Kidney (tissue), 14 donors: Measurements from ENCODE around the gene VENTX. TPM values are rescaled to one million over a fixed set of nuclear protein-coding genes. Genes with fewer than 3 reads are reported as not detected.

Experiments used
- DNase-seq, 5 donors: peaks; one replicate each; pipeline ENCODE4 v3.0.0-alpha.2; 2013 to 2020
- FAIRE-seq: peaks from 2 replicates; lab custom pipeline; 2012; peaks lifted over from hg19 to GRCh38; lab: Jason Lieb, UNC
- H3K27ac ChIP-seq, 2 donors: one replicate each; pipeline ENCODE4 v1.7.0; 2013; ENCODE audit warnings: low read depth in 2 of 2, low read length in 2 of 2, inconsistent platforms in 1 of 2
- H3K27me3 ChIP-seq: one replicate; pipeline ENCODE4 v1.7.1; 2013; ENCODE audit warnings: low read length, inconsistent platforms; ENCODE audit not compliant: control insufficient read depth, insufficient read depth
- H3K36me3 ChIP-seq, 3 donors: one replicate each; pipeline versions ENCODE4 v1.7.0 to v1.7.1; 2013; ENCODE audit warnings: low read length in 3 of 3, control low read depth in 1 of 3, inconsistent platforms in 1 of 3; ENCODE audit not compliant: insufficient read depth in 3 of 3, control insufficient read depth in 2 of 3
- H3K4me1 ChIP-seq, 3 donors: one replicate each; pipeline versions ENCODE4 v1.7.0 to v1.7.1; 2013; ENCODE audit warnings: low read length in 3 of 3, inconsistent platforms in 1 of 3, low read depth in 1 of 3; ENCODE audit not compliant: control insufficient read depth in 2 of 3, insufficient read depth in 2 of 3
- H3K4me3 ChIP-seq, 3 donors: one replicate each; pipeline versions ENCODE4 v1.7.0 to v1.8.1; 2013; ENCODE audit warnings: low read length in 3 of 3, control low read depth in 1 of 3, inconsistent platforms in 1 of 3
- H3K9ac ChIP-seq, 3 donors: one replicate each; pipeline versions ENCODE4 v1.7.0 to v1.7.1; 2013; ENCODE audit warnings: low read length in 3 of 3, control low read depth in 1 of 3, inconsistent platforms in 1 of 3
- H3K9me3 ChIP-seq, 3 donors: one replicate each; pipeline versions ENCODE4 v1.7.0 to v1.7.1; 2013; ENCODE audit warnings: low read length in 3 of 3, control low read depth in 1 of 3, inconsistent platforms in 1 of 3; ENCODE audit not compliant: control insufficient read depth in 2 of 3, insufficient read depth in 1 of 3
- intact Hi-C: fragments of 100-400 bp; cut with DNase I; formaldehyde crosslinking; loops from one replicate; pipeline ENCODE4 v1.11.1; 2022
- polyA plus RNA-seq: library from polyadenylated mRNA; stranded (reverse); fragments of 350-450 nt; fragmentation: Illumina TruSeq; extraction: RNeasy Lipid Tissue Mini Kit (QIAGEN cat#74804); gene quantifications from one replicate; pipeline ENCODE4 v1.2.3, GENCODE V29; 2014; ENCODE audit warnings: low read depth, low replicate concordance; ENCODE audit not compliant: insufficient read depth
- total RNA-seq: library from RNA; stranded (reverse); fragmentation: NEBNext Ultra II Directional; extraction: Animal tissue kit (Norgen Biotek cat#: 25700); gene quantifications from one replicate; pipeline ENCODE4 v1.2.1, GENCODE V29; 2021
- TF ChIP-seq, protein P1 (sequence below): IDR thresholded peaks from 3 replicates; pipeline ENCODE4 v1.5.1; 2012; ENCODE audit warnings: mild to moderate bottlenecking, moderate library complexity, borderline replicate concordance; ENCODE audit not compliant: insufficient read depth; ENCODE audit errors: extremely low read depth
- donor health status: control.
- donor health status: control.
- donor health status: control.
- donor health status: control.
- donor health status: control.
- donor health status: DM: yes; HTN: yes; CAD: no.
- donor health status: Normal renal cell carcinoma (clear cell type).

Gene VENTX
- total and polyA plus RNA-seq, 2 donors from 2014 or later = 0.39 to 3.3 TPM

DNA sequence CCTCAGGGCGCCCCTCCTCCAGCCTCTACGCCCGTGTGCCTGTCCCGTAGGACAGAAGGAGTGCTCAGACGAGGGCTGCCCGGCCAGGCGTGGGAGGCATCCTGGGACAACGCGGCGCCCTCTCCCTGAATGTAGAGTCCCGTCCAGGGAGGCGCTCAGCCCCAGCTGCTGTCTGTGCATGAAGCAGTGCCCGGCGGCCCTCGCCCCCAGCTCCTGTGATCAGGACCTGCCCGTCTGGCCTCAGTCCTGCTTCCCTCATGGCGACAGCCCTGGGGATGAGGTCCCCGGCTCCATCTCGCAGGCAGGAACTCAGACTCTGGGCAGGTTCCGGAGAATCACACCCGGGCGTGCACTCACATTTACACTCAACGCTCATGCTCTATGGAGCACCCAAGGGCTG, 32.5 kb upstream of the VENTX start:
- peak in 1 of 5 donors; percentile 75 for DNase-seq
- Histone ChIP-seq H3K36me3 (no peaks in the 10 kb centered on the region), H3K4me1 (no peaks in the 10 kb centered on the region), H3K4me3 (no peak overlapping the region), H3K9me3 (no peaks in the 10 kb centered on the region), H3K27me3 (no peaks in the 10 kb centered on the region), H3K9ac (no peak overlapping the region), H3K27ac (no peak overlapping the region)
- intact Hi-C loops = no loop called here
- FAIRE-seq = no peak
- TF ChIP-seq, protein P1, sequence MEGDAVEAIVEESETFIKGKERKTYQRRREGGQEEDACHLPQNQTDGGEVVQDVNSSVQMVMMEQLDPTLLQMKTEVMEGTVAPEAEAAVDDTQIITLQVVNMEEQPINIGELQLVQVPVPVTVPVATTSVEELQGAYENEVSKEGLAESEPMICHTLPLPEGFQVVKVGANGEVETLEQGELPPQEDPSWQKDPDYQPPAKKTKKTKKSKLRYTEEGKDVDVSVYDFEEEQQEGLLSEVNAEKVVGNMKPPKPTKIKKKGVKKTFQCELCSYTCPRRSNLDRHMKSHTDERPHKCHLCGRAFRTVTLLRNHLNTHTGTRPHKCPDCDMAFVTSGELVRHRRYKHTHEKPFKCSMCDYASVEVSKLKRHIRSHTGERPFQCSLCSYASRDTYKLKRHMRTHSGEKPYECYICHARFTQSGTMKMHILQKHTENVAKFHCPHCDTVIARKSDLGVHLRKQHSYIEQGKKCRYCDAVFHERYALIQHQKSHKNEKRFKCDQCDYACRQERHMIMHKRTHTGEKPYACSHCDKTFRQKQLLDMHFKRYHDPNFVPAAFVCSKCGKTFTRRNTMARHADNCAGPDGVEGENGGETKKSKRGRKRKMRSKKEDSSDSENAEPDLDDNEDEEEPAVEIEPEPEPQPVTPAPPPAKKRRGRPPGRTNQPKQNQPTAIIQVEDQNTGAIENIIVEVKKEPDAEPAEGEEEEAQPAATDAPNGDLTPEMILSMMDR = no peak

DNA sequence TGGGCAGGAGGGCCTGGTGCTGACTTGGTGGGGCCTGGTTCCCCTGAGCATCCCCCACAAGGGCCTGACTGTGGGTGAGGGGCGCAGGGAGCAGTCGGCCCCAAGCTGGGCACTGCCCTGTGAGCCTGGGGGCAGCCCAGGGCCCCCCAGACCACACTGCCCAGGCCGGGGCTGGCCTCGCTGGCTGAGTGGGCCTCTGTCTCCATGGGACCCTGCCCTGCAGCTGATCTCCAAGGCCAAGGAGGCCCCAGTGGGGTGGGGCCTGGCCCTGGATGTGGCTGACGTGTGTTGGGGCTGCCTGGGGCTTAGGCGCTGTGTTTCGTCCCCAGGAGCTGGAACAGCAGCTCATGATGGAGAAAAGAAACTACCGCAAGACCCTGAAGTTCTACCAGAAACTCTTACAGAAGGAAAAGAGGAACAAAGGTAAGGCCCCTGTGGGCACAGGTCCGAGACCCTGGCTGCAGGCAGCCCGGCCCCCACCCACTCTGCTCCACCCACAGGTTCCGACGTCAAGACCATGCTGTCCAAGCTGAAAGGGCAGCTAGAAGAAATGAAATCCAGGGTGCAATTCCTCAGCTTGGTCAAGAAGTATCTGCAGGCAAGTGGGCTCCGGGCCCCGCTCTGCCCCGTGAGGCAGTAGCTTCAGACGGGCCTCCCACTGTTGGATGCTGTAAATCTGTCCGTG, 31.2 kb upstream of the VENTX start:
- peak in 1 of 5 donors; percentile 42 for DNase-seq
- no peak for FAIRE-seq
- intact Hi-C loops = no loop called here
- TF ChIP-seq, protein P1 = no peak
- H3K27ac ChIP-seq = no peak overlapping the region
- H3K9ac ChIP-seq = no peak overlapping the region
- no peaks in the 10 kb centered on the region for H3K36me3 ChIP-seq
- no peaks in the 10 kb centered on the region for H3K4me1 ChIP-seq
- no peak overlapping the region for H3K4me3 ChIP-seq
- no peaks in the 10 kb centered on the region for H3K27me3 ChIP-seq
- H3K9me3 ChIP-seq = no peaks in the 10 kb centered on the region

DNA sequence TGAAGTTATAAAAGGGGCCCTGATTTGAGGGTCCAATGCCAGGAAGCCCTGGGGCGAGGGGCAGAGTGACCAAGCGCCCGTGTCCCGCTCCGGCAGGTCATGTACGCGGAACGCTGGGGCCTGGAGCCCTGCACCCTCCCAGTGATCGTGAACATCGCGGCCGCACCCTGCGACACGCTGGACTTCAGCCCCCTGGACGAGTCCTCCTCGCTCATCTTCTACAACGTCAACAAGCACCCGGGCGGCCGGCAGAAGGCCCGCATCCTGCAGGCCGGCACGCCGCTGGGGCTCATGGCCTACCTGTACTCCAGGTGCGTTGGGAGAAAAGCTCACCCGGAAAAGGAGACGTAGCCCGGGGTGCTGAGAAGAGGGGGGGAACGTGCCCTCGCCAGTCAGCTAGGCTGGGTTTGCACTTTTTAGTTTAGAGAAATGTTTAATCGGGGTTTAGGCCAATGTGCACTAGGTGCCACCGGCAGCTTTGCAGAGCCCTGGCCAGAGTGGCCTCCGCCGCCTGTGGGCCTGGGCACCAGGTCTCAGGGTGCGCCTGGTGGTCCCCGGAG, 30.5 kb upstream of the VENTX start:
- no peaks in the 10 kb centered on the region for H3K9me3 ChIP-seq
- intact Hi-C loops = no loop called here
- H3K4me1 ChIP-seq = no peaks in the 10 kb centered on the region
- DNase-seq (peak in 1 of 5 donors; percentile 70), FAIRE-seq (no peak)
- no peak overlapping the region for H3K9ac ChIP-seq
- no peak overlapping the region for H3K4me3 ChIP-seq
- H3K27ac ChIP-seq = no peak overlapping the region
- peaks cover 0 to 2% (median 0%) of the 10 kb centered on the region in 3 donors for H3K36me3 ChIP-seq
- H3K27me3 ChIP-seq = no peaks in the 10 kb centered on the region
- TF ChIP-seq, protein P1 = no peak
